H9 (cell line): ENCODE measurements around the gene CPD. TPM values are rescaled to one million over a fixed set of nuclear protein-coding genes. Genes with fewer than 3 reads are reported as not detected.
A peak's percentile ranks its signal among the peaks of the same experiment; 100 is the strongest.

Experiments
- DNase-seq: peaks from one replicate; pipeline ENCODE4 v3.0.0-alpha.2; 2017
- H2AFZ ChIP-seq: one replicate; pipeline ENCODE4 v1.6.1; 2013; ENCODE audit warnings: mild to moderate bottlenecking, low read length, control low read depth, moderate library complexity
- H2AK5ac ChIP-seq: 2 replicates; pipeline ENCODE4 v1.6.1; 2013; ENCODE audit warnings: low read length, control low read depth, mixed read lengths; ENCODE audit not compliant: insufficient read length
- H2BK120ac ChIP-seq: one replicate; pipeline ENCODE4 v1.6.1; 2013; ENCODE audit warnings: low read depth, mild to moderate bottlenecking, low read length, control low read depth, inconsistent platforms; ENCODE audit not compliant: poor library complexity, severe bottlenecking
- H2BK12ac ChIP-seq: 2 replicates; pipeline ENCODE4 v1.6.1; 2013; ENCODE audit warnings: low read length, control low read depth, mixed read lengths, low read depth; ENCODE audit not compliant: insufficient read length
- H2BK15ac ChIP-seq: 2 replicates; pipeline ENCODE4 v1.6.1; 2013; ENCODE audit warnings: low read depth, low read length, control low read depth
- H2BK20ac ChIP-seq: one replicate; pipeline ENCODE4 v1.6.1; 2013; ENCODE audit warnings: low read depth, mild to moderate bottlenecking, low read length, control low read depth, inconsistent platforms; ENCODE audit not compliant: poor library complexity, severe bottlenecking
- H2BK5ac ChIP-seq: 2 replicates; pipeline ENCODE4 v1.6.1; 2013; ENCODE audit warnings: low read length, control low read depth, mixed read lengths; ENCODE audit not compliant: insufficient read length
- H3K14ac ChIP-seq: 2 replicates; pipeline ENCODE4 v1.6.1; 2013; ENCODE audit warnings: low read length, control low read depth; ENCODE audit not compliant: insufficient read depth
- H3K18ac ChIP-seq: 2 replicates; pipeline ENCODE4 v1.6.1; 2013; ENCODE audit warnings: low read depth, mild to moderate bottlenecking, mixed read lengths, low read length, control low read depth; ENCODE audit not compliant: insufficient read length
- H3K23ac ChIP-seq: 2 replicates; pipeline ENCODE4 v1.6.1; 2013; ENCODE audit warnings: low read length, control low read depth, mixed read lengths, low read depth; ENCODE audit not compliant: insufficient read length
- H3K23me2 ChIP-seq: 2 replicates; pipeline ENCODE4 v1.6.1; 2013; ENCODE audit warnings: low read depth, mild to moderate bottlenecking, mixed read lengths, low read length, control low read depth; ENCODE audit not compliant: insufficient read length, poor library complexity, severe bottlenecking
- H3K27ac ChIP-seq: 2 replicates; pipeline ENCODE4 v1.5.1; 2013; ENCODE audit warnings: low read length, control low read depth, mixed read lengths, low read depth; ENCODE audit not compliant: insufficient read length
- H3K27me3 ChIP-seq: 2 replicates; pipeline ENCODE4 v1.6.1; 2013; ENCODE audit warnings: low read length, control low read depth, inconsistent platforms; ENCODE audit not compliant: insufficient read depth
- H3K4ac ChIP-seq: 2 replicates; pipeline ENCODE4 v1.6.1; 2013; ENCODE audit warnings: low read depth, mild to moderate bottlenecking, control low read depth, inconsistent platforms, low read length, moderate library complexity
- H3K4me1 ChIP-seq: 2 replicates; pipeline ENCODE4 v1.6.1; 2013; ENCODE audit warnings: low read length, control low read depth, inconsistent platforms; ENCODE audit not compliant: insufficient read depth
- H3K4me2 ChIP-seq: 2 replicates; pipeline ENCODE4 v1.6.1; 2013; ENCODE audit warnings: low read length, control low read depth, mixed read lengths; ENCODE audit not compliant: insufficient read length, insufficient read depth
- H3K56ac ChIP-seq: 2 replicates; pipeline ENCODE4 v1.6.1; 2013; ENCODE audit warnings: low read depth, mild to moderate bottlenecking, mixed read lengths, low read length, control low read depth; ENCODE audit not compliant: insufficient read length
- H3K79me1 ChIP-seq: 2 replicates; pipeline ENCODE4 v1.6.1; 2013; ENCODE audit warnings: low read depth, mild to moderate bottlenecking, moderate library complexity, low read length, control low read depth, inconsistent platforms; ENCODE audit not compliant: insufficient read depth, poor library complexity, severe bottlenecking
- H3K79me2 ChIP-seq: 2 replicates; pipeline ENCODE4 v1.6.1; 2013; ENCODE audit warnings: low read length, control low read depth, inconsistent platforms; ENCODE audit not compliant: insufficient read depth
- H3K9ac ChIP-seq: 2 replicates; pipeline ENCODE4 v1.6.1; 2013; ENCODE audit warnings: low read length, control low read depth, mixed read lengths; ENCODE audit not compliant: insufficient read length; ENCODE audit errors: extremely low read depth
- H3K9me3 ChIP-seq: one replicate; pipeline ENCODE4 v1.6.1; 2013; ENCODE audit warnings: low read depth, low read length, inconsistent platforms; ENCODE audit not compliant: control insufficient read depth
- H3T11ph ChIP-seq: one replicate; pipeline ENCODE4 v1.6.1; 2013; ENCODE audit warnings: mild to moderate bottlenecking, low read length, control low read depth, inconsistent platforms
- H4K20me1 ChIP-seq: one replicate; pipeline ENCODE4 v1.6.1; 2013; ENCODE audit not compliant: control insufficient read depth, insufficient read length, insufficient read depth
- H4K5ac ChIP-seq: 2 replicates; pipeline ENCODE4 v1.6.1; 2013; ENCODE audit warnings: low read depth, mild to moderate bottlenecking, mixed read lengths, low read length, control low read depth; ENCODE audit not compliant: insufficient read length
- H4K8ac ChIP-seq: replicated peaks from 2 replicates; pipeline ENCODE4 v1.6.1; 2013; ENCODE audit warnings: low read length, control low read depth, mixed read lengths, low read depth; ENCODE audit not compliant: insufficient read length
- H4K91ac ChIP-seq: 2 replicates; pipeline ENCODE4 v1.6.1; 2013; ENCODE audit warnings: low read depth, mild to moderate bottlenecking, moderate library complexity, mixed read lengths, low read length, control low read depth; ENCODE audit not compliant: insufficient read length
- H3K27ac Mint-ChIP-seq, 3 experiments: 2 replicates in 2 of 3; 3 replicates in 1 of 3; pipeline ENCODE4 v1.8.0; 2020 to 2021; ENCODE audit warnings: mixed read lengths in 3 of 3, mild to moderate bottlenecking in 1 of 3, moderate library complexity in 1 of 3
- H3K27me3 Mint-ChIP-seq: 2 replicates; pipeline ENCODE4 v1.8.0; 2021; ENCODE audit warnings: low read depth, mild to moderate bottlenecking, moderate library complexity, mixed read lengths
- H3K36me3 Mint-ChIP-seq, 3 experiments: 2 replicates in 2 of 3; 3 replicates in 1 of 3; pipeline ENCODE4 v1.8.0; 2020 to 2021; ENCODE audit warnings: low read depth in 3 of 3, mixed read lengths in 3 of 3; ENCODE audit not compliant: insufficient read depth in 1 of 3
- H3K4me1 Mint-ChIP-seq, 2 experiments: 2 replicates each; pipeline ENCODE4 v1.8.0; 2020; ENCODE audit warnings: mixed read lengths in 2 of 2
- H3K4me3 Mint-ChIP-seq, 2 experiments: 2 replicates in 1 of 2; 3 replicates in 1 of 2; pipeline ENCODE4 v1.8.0; 2020 to 2021; ENCODE audit warnings: mild to moderate bottlenecking in 2 of 2, mixed read lengths in 2 of 2, moderate library complexity in 1 of 2
- H3K9me3 Mint-ChIP-seq, 2 experiments: 2 replicates in 1 of 2; 3 replicates in 1 of 2; pipeline ENCODE4 v1.8.0; 2020; ENCODE audit warnings: mild to moderate bottlenecking in 2 of 2, mixed read lengths in 2 of 2, moderate library complexity in 1 of 2
- WGBS: extraction: QIAGEN DNeasy Blood & Tissue Kit; methylation state at CpG from one replicate; pipeline ENCODE4 v1.1.7; 2013; ENCODE audit warnings: missing lambda C conversion rate, low lambda C conversion rate, mixed read lengths; ENCODE audit not compliant: insufficient read length; ENCODE audit errors: extremely low coverage; 5-methylcytosine and 5-hydroxymethylcytosine counted together
- total RNA-seq: library from RNA; stranded (reverse); gene quantifications from 2 replicates; pipeline ENCODE4 v1.2.1, GENCODE V29; 2021
- TF ChIP-seq, protein P1 (sequence below): fragments of 200-600 bp; sonication (generic); conservative IDR thresholded peaks from 3 replicates; pipeline ENCODE4 v1.8.0; 2021; ENCODE audit warnings: antibody characterized with exemption, mild to moderate bottlenecking

The CPD gene
- total RNA-seq, 1 experiment from 2014 or later: 47.0 TPM

DNA sequence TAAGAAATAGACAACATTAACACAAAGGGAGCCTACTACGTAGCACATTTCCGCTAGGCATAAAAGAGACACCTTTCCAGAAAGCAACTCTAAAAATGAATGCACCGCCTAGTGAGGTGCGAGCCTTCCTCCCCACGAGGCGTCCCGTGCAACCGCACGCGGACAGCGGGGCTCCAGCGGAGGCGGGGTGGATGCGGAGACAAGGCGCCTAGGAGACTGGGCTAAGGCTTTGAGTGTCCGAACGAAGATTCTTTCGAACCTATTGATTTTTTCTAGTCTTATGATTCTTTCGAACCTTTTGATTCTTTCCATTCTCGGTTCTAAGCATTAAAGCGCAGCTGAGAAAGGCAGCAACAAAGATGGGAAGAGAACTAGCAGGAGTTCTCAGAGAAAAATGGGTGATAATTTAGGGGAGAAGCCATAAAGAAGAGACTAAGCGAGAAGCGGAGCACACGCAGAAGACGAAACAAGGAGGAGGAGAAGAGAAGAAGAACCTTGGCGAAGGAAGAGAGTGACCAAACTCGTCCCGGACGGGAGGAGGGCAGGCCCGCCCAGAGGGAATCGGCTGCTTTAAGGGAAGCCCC, 394 bp upstream of the CPD start:
- Histone ChIP-seq H3K18ac (peak overlapping the region; percentile 54), H2AK5ac (no peak overlapping the region), H4K5ac (no peak overlapping the region), H2BK12ac (no peak overlapping the region), H3K79me1 (no peaks in the 10 kb centered on the region), H3K4ac (no peak overlapping the region), H3K27me3 (peaks cover 17% of the 10 kb centered on the region; the same call in 1 of the 2 replicates), H2BK120ac (no peak overlapping the region), H3K4me1 (no peaks in the 10 kb centered on the region; the same call in 1 of the 2 replicates), H3T11ph (no peak overlapping the region), H2BK5ac (no peak overlapping the region), H3K9me3 (no peaks in the 10 kb centered on the region), H3K56ac (no peak overlapping the region), H2BK20ac (no peak overlapping the region), H2BK15ac (no peak overlapping the region), H3K79me2 (no peaks in the 10 kb centered on the region), H3K4me2 (peak overlapping the region; percentile 93), H3K23me2 (peaks cover 21% of the 10 kb centered on the region), H3K9ac (no peak overlapping the region), H3K27ac (no peak overlapping the region), H3K14ac (no peak overlapping the region), H4K91ac (no peak overlapping the region), H3K23ac (no peak overlapping the region), H2AFZ (peak overlapping the region; percentile 89), H4K8ac (no peak overlapping the region), H4K20me1 (peaks cover 2% of the 10 kb centered on the region)
- TF ChIP-seq, protein P1, sequence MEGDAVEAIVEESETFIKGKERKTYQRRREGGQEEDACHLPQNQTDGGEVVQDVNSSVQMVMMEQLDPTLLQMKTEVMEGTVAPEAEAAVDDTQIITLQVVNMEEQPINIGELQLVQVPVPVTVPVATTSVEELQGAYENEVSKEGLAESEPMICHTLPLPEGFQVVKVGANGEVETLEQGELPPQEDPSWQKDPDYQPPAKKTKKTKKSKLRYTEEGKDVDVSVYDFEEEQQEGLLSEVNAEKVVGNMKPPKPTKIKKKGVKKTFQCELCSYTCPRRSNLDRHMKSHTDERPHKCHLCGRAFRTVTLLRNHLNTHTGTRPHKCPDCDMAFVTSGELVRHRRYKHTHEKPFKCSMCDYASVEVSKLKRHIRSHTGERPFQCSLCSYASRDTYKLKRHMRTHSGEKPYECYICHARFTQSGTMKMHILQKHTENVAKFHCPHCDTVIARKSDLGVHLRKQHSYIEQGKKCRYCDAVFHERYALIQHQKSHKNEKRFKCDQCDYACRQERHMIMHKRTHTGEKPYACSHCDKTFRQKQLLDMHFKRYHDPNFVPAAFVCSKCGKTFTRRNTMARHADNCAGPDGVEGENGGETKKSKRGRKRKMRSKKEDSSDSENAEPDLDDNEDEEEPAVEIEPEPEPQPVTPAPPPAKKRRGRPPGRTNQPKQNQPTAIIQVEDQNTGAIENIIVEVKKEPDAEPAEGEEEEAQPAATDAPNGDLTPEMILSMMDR: no peak
- Mint-ChIP-seq H3K4me3 (peak overlapping the region; percentile 80 to 82), H3K36me3 (no peaks in the 10 kb centered on the region), H3K27me3 (peaks cover 44% of the 10 kb centered on the region), H3K27ac (no peak overlapping the region; a peak in 1 of 7 replicates), H3K4me1 (peaks cover 53 to 58% of the 10 kb centered on the region in 2 experiments), H3K9me3 (no peaks in the 10 kb centered on the region; a peak in 1 of 5 replicates)
- WGBS: no CpG with 5 or more reads among the region's 31 CpGs
- no peak for DNase-seq
